NT2/D1 (cell line): ENCODE results near the gene TLE7.

Source experiments
- DNase-seq: peaks from one replicate; pipeline ENCODE4 v3.0.0-alpha.2; 2011; ENCODE audit warnings: low read depth, low spot score
- H3K27me3 ChIP-seq: 2 replicates; pipeline ENCODE4 v1.6.0; 2011; ENCODE audit warnings: mild to moderate bottlenecking; ENCODE audit not compliant: insufficient read length, insufficient read depth
- H3K36me3 ChIP-seq: 2 replicates; pipeline ENCODE4 v1.6.1; 2011; ENCODE audit warnings: mild to moderate bottlenecking, low read length, mixed read lengths; ENCODE audit not compliant: insufficient read depth, insufficient read length
- H3K4me1 ChIP-seq: 2 replicates; pipeline ENCODE4 v1.5.1; 2011; ENCODE audit not compliant: insufficient read depth, insufficient read length
- H3K4me3 ChIP-seq: 2 replicates; pipeline ENCODE4 v1.5.1; 2011; ENCODE audit warnings: low read depth; ENCODE audit not compliant: insufficient read length
- H3K9ac ChIP-seq: 2 replicates; pipeline ENCODE4 v1.6.0; 2011; ENCODE audit warnings: low read depth; ENCODE audit not compliant: insufficient read length
- H3K9me3 ChIP-seq: 2 replicates; pipeline ENCODE4 v1.5.1; 2011; ENCODE audit warnings: mild to moderate bottlenecking, low read length; ENCODE audit not compliant: insufficient read depth
- SUZ12 ChIP-seq: IDR thresholded peaks from 2 replicates; pipeline ENCODE4 v1.6.1; 2011; ENCODE audit not compliant: insufficient read length, insufficient read depth; ENCODE audit errors: extremely low read depth
- YY1 ChIP-seq: IDR thresholded peaks from 2 replicates; pipeline ENCODE4 v1.6.1; 2011; ENCODE audit not compliant: insufficient read length, insufficient read depth
- ZNF274 ChIP-seq: IDR thresholded peaks from 2 replicates; pipeline ENCODE4 v1.6.1; 2011; ENCODE audit warnings: mild to moderate bottlenecking, low read depth, low read length

The TLE7 gene

GRCh38 chr16:71387045-71387871 is 54.6 kb downstream of the TLE7 start:
- H3K4me3 ChIP-seq: no peak overlapping the region
- DNase-seq: peak; percentile 50
- H3K4me1 ChIP-seq: peaks cover 11% of the 10 kb centered on the region
- H3K36me3 ChIP-seq: peaks cover 5% of the 10 kb centered on the region
- TF ChIP-seq SUZ12 (no peak), YY1 (no peak), ZNF274 (no peak)
- no peaks in the 10 kb centered on the region for H3K27me3 ChIP-seq
- H3K9ac ChIP-seq: no peak overlapping the region
- H3K9me3 ChIP-seq: no peaks in the 10 kb centered on the region

- Histone ChIP-seq H3K27me3 (no peaks in the 10 kb centered on the region), H3K9ac (no peak overlapping the region), H3K4me3 (no peak overlapping the region), H3K4me1 (peaks cover 11% of the 10 kb centered on the region), H3K36me3 (peaks cover 5% of the 10 kb centered on the region), H3K9me3 (no peaks in the 10 kb centered on the region)
- no peak for DNase-seq
- TF ChIP-seq YY1: no peak
- no peak for TF ChIP-seq SUZ12
- TF ChIP-seq ZNF274: no peak
Observed at GRCh38 chr16:71384073-71384724, 57.7 kb downstream of the TLE7 start.

- no peak for DNase-seq
- H3K27me3 ChIP-seq: no peaks in the 10 kb centered on the region
- no peak overlapping the region for H3K4me3 ChIP-seq
- H3K9ac ChIP-seq: no peak overlapping the region
- H3K36me3 ChIP-seq: peaks cover 5% of the 10 kb centered on the region
- TF ChIP-seq SUZ12 (no peak), YY1 (no peak), ZNF274 (no peak)
- H3K4me1 ChIP-seq: peaks cover 11% of the 10 kb centered on the region
- H3K9me3 ChIP-seq: no peaks in the 10 kb centered on the region
Observed at GRCh38 chr16:71383054-71383773, 58.6 kb downstream of the TLE7 start.

GRCh38 chr16:71380831-71381230 is 61.0 kb downstream of the TLE7 start:
- Histone ChIP-seq H3K4me1 (peaks cover 11% of the 10 kb centered on the region), H3K4me3 (no peak overlapping the region), H3K9me3 (no peaks in the 10 kb centered on the region), H3K36me3 (peaks cover 8% of the 10 kb centered on the region), H3K9ac (no peak overlapping the region), H3K27me3 (no peaks in the 10 kb centered on the region)
- TF ChIP-seq SUZ12: no peak
- TF ChIP-seq YY1: no peak
- TF ChIP-seq ZNF274: no peak
- DNase-seq: no peak
